B cell (primary cell): ENCODE results near the gene DNM1. TPM values are rescaled to one million over a fixed set of nuclear protein-coding genes. Genes with fewer than 3 reads are reported as not detected.

Experiments used
- ATAC-seq: fragments of 200-7000 bp; cut with Tn5 transposase; one replicate; pipeline ENCODE4 v1.10.0; 2021; ENCODE audit warnings: low read depth, mild to moderate bottlenecking, moderate number of reproducible peaks, moderate library complexity
- CTCF ChIA-PET: fragments of 350-600 bp; sonication (Branson Sonifier 250); formaldehyde crosslinking; loops from one replicate; lab custom pipeline; 2021; ENCODE audit warnings: antibody characterized with exemption, inconsistent platforms; lab: Charles Lee
- POLR2A ChIA-PET: fragments of 350-600 bp; sonication (Branson Sonifier 250); formaldehyde crosslinking; loops from one replicate; lab custom pipeline; 2021; ENCODE audit warnings: antibody characterized with exemption; lab: Charles Lee
- DNase-seq: peaks from one replicate; pipeline ENCODE4 v3.0.0; 2013
- H2AFZ ChIP-seq: 2 replicates; pipeline ENCODE4 v1.6.1; 2012; ENCODE audit warnings: mild to moderate bottlenecking, low read depth, low read length; ENCODE audit not compliant: insufficient read depth, poor library complexity, severe bottlenecking
- H3K27ac ChIP-seq, 2 donors: 1 replicate in 1 of 2; 2 replicates in 1 of 2; pipeline ENCODE4 v1.5.1; 2012 to 2013; ENCODE audit warnings: low read length in 2 of 2, mild to moderate bottlenecking in 2 of 2, moderate library complexity in 1 of 2
- H3K27me3 ChIP-seq, 4 experiments: fragments of 200-600 bp in 1 of 4; sonication (generic) in 1 of 4; replicated peaks in 1 of 4; 1 replicate in 2 of 4; 2 replicates in 2 of 4; pipeline versions ENCODE4 v1.6.1 to v1.7.0; 2013 to 2016; ENCODE audit warnings: low read length in 3 of 4, mild to moderate bottlenecking in 2 of 4, mixed read lengths in 1 of 4, moderate library complexity in 1 of 4; ENCODE audit not compliant: insufficient read depth in 4 of 4, control insufficient read depth in 3 of 4; ENCODE audit errors: control extremely low read depth in 1 of 4
- H3K36me3 ChIP-seq, 2 experiments: replicated peaks in 1 of 2; 1 replicate in 1 of 2; 2 replicates in 1 of 2; pipeline versions ENCODE4 v1.6.1 to v1.7.1; 2013; ENCODE audit warnings: low read length in 1 of 2; ENCODE audit not compliant: insufficient read depth in 2 of 2, control insufficient read depth in 1 of 2; ENCODE audit errors: control extremely low read depth in 1 of 2, extremely low read depth in 1 of 2
- H3K4me1 ChIP-seq, 2 donors: fragments of 200-600 bp in 1 of 2; sonication (generic) in 1 of 2; 1 replicate in 1 of 2; 2 replicates in 1 of 2; pipeline versions ENCODE4 v1.5.1 to v1.6.1; 2013 to 2017; ENCODE audit warnings: low read length in 2 of 2; ENCODE audit not compliant: control insufficient read depth in 2 of 2, insufficient read depth in 2 of 2
- H3K4me2 ChIP-seq: replicated peaks from 2 replicates; pipeline ENCODE3; 2012; ENCODE audit warnings: mild to moderate bottlenecking, low read depth, low read length; ENCODE audit not compliant: poor library complexity, severe bottlenecking
- H3K4me3 ChIP-seq, 5 experiments: fragments of 200-600 bp in 1 of 5; sonication (generic) in 1 of 5; 1 replicate in 3 of 5; 2 replicates in 2 of 5; pipeline versions ENCODE4 v1.5.1 to v1.7.0; 2011 to 2016; ENCODE audit warnings: low read length in 4 of 5, mild to moderate bottlenecking in 4 of 5, low read depth in 2 of 5, control low read depth in 1 of 5, moderate library complexity in 1 of 5; ENCODE audit not compliant: insufficient read depth in 1 of 5; ENCODE audit errors: control extremely low read depth in 1 of 5, extremely low read depth in 1 of 5
- H3K79me2 ChIP-seq: fragments of 200-600 bp; sonication (generic); one replicate; pipeline ENCODE4 v1.6.0; 2016; ENCODE audit warnings: low read length; ENCODE audit not compliant: control insufficient read depth, insufficient read depth
- H3K9ac ChIP-seq: fragments of 200-600 bp; sonication (generic); 2 replicates; pipeline ENCODE4 v1.6.1; 2017; ENCODE audit warnings: mild to moderate bottlenecking, low read length, moderate library complexity
- H3K9me3 ChIP-seq, 3 donors: one replicate each; pipeline versions ENCODE4 v1.6.1 to v1.7.1; 2013; ENCODE audit warnings: low read length in 2 of 3; ENCODE audit not compliant: control insufficient read depth in 2 of 3, insufficient read depth in 1 of 3; ENCODE audit errors: control extremely low read depth in 1 of 3
- H4K20me1 ChIP-seq: 2 replicates; pipeline ENCODE4 v1.6.0; 2012; ENCODE audit warnings: mild to moderate bottlenecking, low read length; ENCODE audit not compliant: insufficient read depth, control insufficient read depth, poor library complexity, severe bottlenecking
- H3K27ac Mint-ChIP-seq: one replicate; pipeline ENCODE4 v1.8.0; 2021; ENCODE audit warnings: mixed read lengths
- H3K27me3 Mint-ChIP-seq: one replicate; pipeline ENCODE4 v1.8.0; 2021; ENCODE audit warnings: mixed read lengths
- H3K4me1 Mint-ChIP-seq: one replicate; pipeline ENCODE4 v1.8.0; 2021; ENCODE audit warnings: mixed read lengths
- H3K4me3 Mint-ChIP-seq: one replicate; pipeline ENCODE4 v1.8.0; 2021; ENCODE audit warnings: mixed read lengths
- H3K9me3 Mint-ChIP-seq: one replicate; pipeline ENCODE4 v1.8.0; 2022; ENCODE audit warnings: mixed read lengths; ENCODE audit not compliant: insufficient read depth
- EZH2 ChIP-seq: IDR thresholded peaks from 2 replicates; pipeline ENCODE4 v1.6.1; 2012; ENCODE audit warnings: borderline replicate concordance, low read depth, mild to moderate bottlenecking, moderate library complexity, low read length; ENCODE audit not compliant: insufficient read depth, poor library complexity, severe bottlenecking
- WGBS: methylation state at CpG from one replicate; pipeline ENCODE4 v1.1.5; 2013; ENCODE audit warnings: missing lambda C conversion rate; ENCODE audit not compliant: insufficient coverage; 5-methylcytosine and 5-hydroxymethylcytosine counted together
- intact Hi-C: fragments of 100-400 bp; cut with micrococcal nuclease; formaldehyde crosslinking; loops from one replicate; pipeline ENCODE4 v1.10.0; 2022
- polyA plus RNA-seq: library from polyadenylated mRNA; depleted of rRNA; stranded (reverse); fragments of >200 nt; gene quantifications from 2 replicates; pipeline ENCODE4 v1.2.3, GENCODE V29; 2012
- total RNA-seq, 2 donors: library from RNA; stranded (reverse); fragments of 120-200 nt in 1 of 2; gene quantifications; 1 replicate in 1 of 2; 2 replicates in 1 of 2; pipeline versions ENCODE4 v1.2.3 to v1.2.4, GENCODE V29; 2013 to 2022
- TF ChIP-seq, protein P1 (sequence below): fragments of 200-600 bp; IDR thresholded peaks from one replicate; pipeline ENCODE4 v1.8.0; 2022; ENCODE audit warnings: antibody characterized with exemption, mild to moderate bottlenecking

DNM1 gene
- total and polyA plus RNA-seq, 2 donors (not counting 1 experiment from before 2014, with no cell fraction given): 0.63 to 1.3 TPM

DNA sequence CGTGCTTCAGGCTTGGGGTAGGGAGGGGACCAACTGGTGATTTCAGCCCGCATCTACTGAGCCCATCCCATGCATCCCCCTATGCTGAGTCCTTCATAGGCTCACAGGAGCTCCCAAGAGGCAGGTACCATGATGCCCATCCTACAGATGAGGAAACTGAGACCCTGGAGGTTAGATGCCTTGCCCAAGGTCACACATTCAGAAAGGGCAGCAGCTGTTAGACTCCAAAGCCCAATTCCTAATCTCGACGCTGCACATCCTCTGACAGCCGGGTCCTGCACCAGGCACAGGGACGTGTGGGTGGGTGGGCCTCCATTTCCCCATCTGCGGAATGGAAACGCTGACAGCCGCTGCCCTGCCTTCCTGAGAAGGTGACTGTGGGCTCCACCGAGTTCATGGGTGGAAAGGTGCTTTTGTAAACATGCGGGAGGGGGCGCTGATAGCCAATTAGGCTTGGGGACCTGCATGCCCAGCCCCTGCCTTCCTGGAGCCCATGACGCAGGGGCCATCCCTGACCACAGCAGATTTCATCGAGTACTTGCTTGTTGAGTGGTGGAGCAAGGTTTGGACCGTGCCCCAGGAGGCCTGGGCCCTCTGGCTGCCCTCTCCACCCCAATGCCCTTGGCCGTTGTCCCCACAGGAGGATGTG lies 2.2 kb downstream of the DNM1 start:
- H3K9me3 Mint-ChIP-seq: no peaks in the 10 kb centered on the region
- peaks cover 28% of the 10 kb centered on the region for H3K27me3 Mint-ChIP-seq
- no peaks in the 10 kb centered on the region for H3K9me3 ChIP-seq
- H3K4me1 ChIP-seq: peaks cover 12 to 16% of the 10 kb centered on the region in 2 donors
- H2AFZ ChIP-seq: no peak overlapping the region
- DNase-seq: no peak
- no peak overlapping the region for H3K4me2 ChIP-seq
- no peaks in the 10 kb centered on the region for H3K79me2 ChIP-seq
- H4K20me1 ChIP-seq: no peaks in the 10 kb centered on the region
- H3K9ac ChIP-seq: no peak overlapping the region
- CTCF ChIA-PET: no interaction called here
- no peaks in the 10 kb centered on the region for H3K36me3 ChIP-seq
- no peak for TF ChIP-seq EZH2
- TF ChIP-seq, protein P1, sequence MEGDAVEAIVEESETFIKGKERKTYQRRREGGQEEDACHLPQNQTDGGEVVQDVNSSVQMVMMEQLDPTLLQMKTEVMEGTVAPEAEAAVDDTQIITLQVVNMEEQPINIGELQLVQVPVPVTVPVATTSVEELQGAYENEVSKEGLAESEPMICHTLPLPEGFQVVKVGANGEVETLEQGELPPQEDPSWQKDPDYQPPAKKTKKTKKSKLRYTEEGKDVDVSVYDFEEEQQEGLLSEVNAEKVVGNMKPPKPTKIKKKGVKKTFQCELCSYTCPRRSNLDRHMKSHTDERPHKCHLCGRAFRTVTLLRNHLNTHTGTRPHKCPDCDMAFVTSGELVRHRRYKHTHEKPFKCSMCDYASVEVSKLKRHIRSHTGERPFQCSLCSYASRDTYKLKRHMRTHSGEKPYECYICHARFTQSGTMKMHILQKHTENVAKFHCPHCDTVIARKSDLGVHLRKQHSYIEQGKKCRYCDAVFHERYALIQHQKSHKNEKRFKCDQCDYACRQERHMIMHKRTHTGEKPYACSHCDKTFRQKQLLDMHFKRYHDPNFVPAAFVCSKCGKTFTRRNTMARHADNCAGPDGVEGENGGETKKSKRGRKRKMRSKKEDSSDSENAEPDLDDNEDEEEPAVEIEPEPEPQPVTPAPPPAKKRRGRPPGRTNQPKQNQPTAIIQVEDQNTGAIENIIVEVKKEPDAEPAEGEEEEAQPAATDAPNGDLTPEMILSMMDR: no peak
- no peak overlapping the region for H3K27ac Mint-ChIP-seq
- intact Hi-C loops: no loop called here
- WGBS: 90% methylated on average over 14 of the region's 16 CpGs
- H3K4me1 Mint-ChIP-seq: peaks cover 9% of the 10 kb centered on the region
- no peak overlapping the region for H3K27ac ChIP-seq
- POLR2A ChIA-PET: no interaction called here
- H3K4me3 Mint-ChIP-seq: no peak overlapping the region
- peaks cover 0 to 29% (median 8%) of the 10 kb centered on the region in 4 experiments for H3K27me3 ChIP-seq
- ATAC-seq: no peak
- H3K4me3 ChIP-seq: no peak overlapping the region

DNA sequence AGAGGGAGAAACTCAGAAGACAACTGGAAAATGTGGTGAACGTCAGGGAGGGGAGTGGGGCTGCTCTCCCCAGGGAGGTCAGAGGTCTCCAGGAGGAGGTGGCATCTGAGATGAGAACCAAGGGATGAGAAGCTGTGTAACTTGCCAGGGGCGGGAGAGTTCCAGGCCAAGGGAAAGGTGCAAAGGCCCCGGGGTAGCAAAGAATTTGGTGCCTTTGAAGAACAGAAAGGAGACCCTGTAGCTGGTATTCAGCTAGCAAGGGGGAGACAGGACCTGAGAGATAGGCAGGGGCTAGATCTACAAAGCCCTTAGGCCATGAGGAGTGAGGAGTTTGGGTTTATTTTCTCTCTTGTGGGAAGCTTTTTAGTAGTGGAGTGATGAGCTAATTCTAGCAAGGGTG lies 3.3 kb downstream of the DNM1 start:
- DNase-seq (no peak), ATAC-seq (no peak)
- H3K27ac Mint-ChIP-seq: no peak overlapping the region
- H3K27me3 Mint-ChIP-seq: peaks cover 35% of the 10 kb centered on the region
- Histone ChIP-seq H3K79me2 (no peaks in the 10 kb centered on the region), H3K27ac (no peak overlapping the region), H4K20me1 (no peaks in the 10 kb centered on the region), H3K9me3 (no peaks in the 10 kb centered on the region), H3K4me2 (no peak overlapping the region), H3K4me3 (no peak overlapping the region), H3K27me3 (peaks cover 0 to 30% (median 8%) of the 10 kb centered on the region in 4 experiments), H3K36me3 (no peaks in the 10 kb centered on the region), H2AFZ (no peak overlapping the region), H3K9ac (no peak overlapping the region), H3K4me1 (peaks cover 12 to 16% of the 10 kb centered on the region in 2 donors)
- intact Hi-C loops: no loop called here
- no peak overlapping the region for H3K4me3 Mint-ChIP-seq
- POLR2A ChIA-PET: interaction anchor here (0.5 kb wide), 1 partner anchor 77 kb away, joined by 3 read pairs; no protein-coding TSS in a partner anchor
- H3K4me1 Mint-ChIP-seq: peaks cover 9% of the 10 kb centered on the region
- 84% methylated on average over 3 of the region's 3 CpGs for WGBS
- CTCF ChIA-PET: interaction anchor here (0.6 to 1.0 kb wide), 2 partner anchors 9 to 235 kb away, joined by 3 to 5 read pairs; no protein-coding TSS in a partner anchor
- no peaks in the 10 kb centered on the region for H3K9me3 Mint-ChIP-seq
- TF ChIP-seq, protein P1: no peak
- no peak for TF ChIP-seq EZH2
